Measurements from ENCODE around the gene SRC.

Gene SRC

GRCh38 chr20:37398750-37399621, 53.0 kb downstream of the SRC start:
- H4K20me1 ChIP-seq (ENCODE audit: insufficient read depth) = no peaks in the 10 kb centered on the region
- no peak overlapping the region for H3K4me2 ChIP-seq
- H3K9ac ChIP-seq = no peak overlapping the region
- no peaks in the 10 kb centered on the region for H3K79me2 ChIP-seq (ENCODE audit: insufficient read depth, low read depth)
- H3K27me3 ChIP-seq (ENCODE audit: insufficient read depth, low read depth) = peaks cover 3% of the 10 kb centered on the region; the same call in 1 of the 2 replicates
- H3K4me1 ChIP-seq (ENCODE audit: low read depth, poor library complexity, severe bottlenecking) = no peaks in the 10 kb centered on the region
- H3K27ac ChIP-seq = no peak overlapping the region
- no peaks in the 10 kb centered on the region for H3K36me3 ChIP-seq (ENCODE audit: insufficient read depth)
- TF ChIP-seq, protein P1, sequence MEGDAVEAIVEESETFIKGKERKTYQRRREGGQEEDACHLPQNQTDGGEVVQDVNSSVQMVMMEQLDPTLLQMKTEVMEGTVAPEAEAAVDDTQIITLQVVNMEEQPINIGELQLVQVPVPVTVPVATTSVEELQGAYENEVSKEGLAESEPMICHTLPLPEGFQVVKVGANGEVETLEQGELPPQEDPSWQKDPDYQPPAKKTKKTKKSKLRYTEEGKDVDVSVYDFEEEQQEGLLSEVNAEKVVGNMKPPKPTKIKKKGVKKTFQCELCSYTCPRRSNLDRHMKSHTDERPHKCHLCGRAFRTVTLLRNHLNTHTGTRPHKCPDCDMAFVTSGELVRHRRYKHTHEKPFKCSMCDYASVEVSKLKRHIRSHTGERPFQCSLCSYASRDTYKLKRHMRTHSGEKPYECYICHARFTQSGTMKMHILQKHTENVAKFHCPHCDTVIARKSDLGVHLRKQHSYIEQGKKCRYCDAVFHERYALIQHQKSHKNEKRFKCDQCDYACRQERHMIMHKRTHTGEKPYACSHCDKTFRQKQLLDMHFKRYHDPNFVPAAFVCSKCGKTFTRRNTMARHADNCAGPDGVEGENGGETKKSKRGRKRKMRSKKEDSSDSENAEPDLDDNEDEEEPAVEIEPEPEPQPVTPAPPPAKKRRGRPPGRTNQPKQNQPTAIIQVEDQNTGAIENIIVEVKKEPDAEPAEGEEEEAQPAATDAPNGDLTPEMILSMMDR (conservative IDR thresholded peaks at IDR 0.05; ENCODE audit: low read depth, low read length) = no peak
- H3K4me3 ChIP-seq (IDR thresholded peaks at IDR 0.05; ENCODE audit: insufficient read depth, low read depth, low read length) = no peak overlapping the region
- no peak overlapping the region for H2AFZ ChIP-seq (ENCODE audit: low read depth)

- H3K36me3 ChIP-seq (ENCODE audit: insufficient read depth) = no peaks in the 10 kb centered on the region
These were observed 55.5 kb downstream of the SRC start for GRCh38 chr20:37401282-37401929.

DNA sequence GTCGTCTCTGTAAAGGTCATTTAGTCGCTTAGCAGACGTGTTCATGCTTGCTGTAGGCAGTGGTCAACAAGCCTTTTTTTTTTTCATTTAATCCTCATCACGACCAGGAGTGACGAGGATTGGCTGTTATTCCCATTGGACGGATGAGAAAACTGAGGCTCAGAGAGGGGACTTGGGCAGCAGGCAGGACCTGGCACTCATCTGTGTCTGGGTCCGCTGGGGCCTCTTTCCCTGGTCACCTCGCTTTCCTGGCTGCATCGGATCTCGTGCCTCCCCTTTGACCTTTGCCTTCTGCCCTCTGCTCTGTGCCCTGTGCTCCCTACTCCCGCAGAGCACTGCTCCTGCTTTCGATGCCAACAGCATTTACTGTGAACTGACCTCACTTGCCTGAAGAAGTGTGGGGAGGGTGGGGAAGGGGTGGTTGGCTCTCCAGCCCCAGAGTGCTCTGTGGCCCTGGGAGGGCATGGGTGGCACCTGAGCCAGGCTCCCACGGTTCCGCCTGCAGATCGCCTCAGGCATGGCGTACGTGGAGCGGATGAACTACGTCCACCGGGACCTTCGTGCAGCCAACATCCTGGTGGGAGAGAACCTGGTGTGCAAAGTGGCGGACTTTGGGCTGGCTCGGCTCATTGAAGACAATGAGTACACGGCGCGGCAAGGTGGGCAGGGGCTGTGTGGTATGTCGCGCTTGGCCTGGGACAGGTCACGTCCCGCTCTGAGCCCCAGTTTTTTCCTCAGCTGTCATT, 56.2 kb downstream of the SRC start:
- Histone ChIP-seq H4K20me1 (ENCODE audit: insufficient read depth) (no peaks in the 10 kb centered on the region), H3K36me3 (ENCODE audit: insufficient read depth) (no peaks in the 10 kb centered on the region)

More at GRCh38 chr20:37401282-37401929, 55.5 kb downstream of the SRC start:
- H3K9ac ChIP-seq = no peak overlapping the region
- H3K79me2 ChIP-seq (ENCODE audit: insufficient read depth, low read depth) = no peaks in the 10 kb centered on the region
- no peak overlapping the region for H3K4me2 ChIP-seq
- H4K20me1 ChIP-seq (ENCODE audit: insufficient read depth) = no peaks in the 10 kb centered on the region
- H3K4me3 ChIP-seq (IDR thresholded peaks at IDR 0.05; ENCODE audit: insufficient read depth, low read depth, low read length) = no peak overlapping the region
- no peak overlapping the region for H3K27ac ChIP-seq
- H3K4me1 ChIP-seq (ENCODE audit: low read depth, poor library complexity, severe bottlenecking) = peaks cover 4% of the 10 kb centered on the region
- H3K27me3 ChIP-seq (ENCODE audit: insufficient read depth, low read depth) = no peaks in the 10 kb centered on the region; the same call in 1 of the 2 replicates
- no peak overlapping the region for H2AFZ ChIP-seq (ENCODE audit: low read depth)
- TF ChIP-seq, protein P1 (conservative IDR thresholded peaks at IDR 0.05; ENCODE audit: low read depth, low read length) = no peak

More for the DNA sequence above, 56.2 kb downstream of the SRC start:
- H3K4me2 ChIP-seq = no peak overlapping the region
- no peak overlapping the region for H3K9ac ChIP-seq
- TF ChIP-seq, protein P1 (conservative IDR thresholded peaks at IDR 0.05; ENCODE audit: low read depth, low read length) = no peak
- H2AFZ ChIP-seq (ENCODE audit: low read depth) = no peak overlapping the region
- H3K4me3 ChIP-seq (IDR thresholded peaks at IDR 0.05; ENCODE audit: insufficient read depth, low read depth, low read length) = no peak overlapping the region
- peaks cover 11% of the 10 kb centered on the region for H3K4me1 ChIP-seq (ENCODE audit: low read depth, poor library complexity, severe bottlenecking)
- no peak overlapping the region for H3K27ac ChIP-seq
- H3K79me2 ChIP-seq (ENCODE audit: insufficient read depth, low read depth) = no peaks in the 10 kb centered on the region
- peaks cover 5% of the 10 kb centered on the region for H3K27me3 ChIP-seq (ENCODE audit: insufficient read depth, low read depth)

Measured in KMS-11 (cell line).